ENCODE data around the gene DACT1. TPM values are rescaled to one million over a fixed set of nuclear protein-coding genes. Genes with fewer than 3 reads are reported as not detected.

Gene DACT1
- total and polyA plus RNA-seq, 2 of the 13 experiments (the other 11 are each of a cell fraction or from before 2014, with no cell fraction given) = 0.01 TPM; not detected in 1

- ATAC-seq (no peak), DNase-seq (ENCODE audit: low spot score) (no peak), FAIRE-seq (no peak)
- H3K4me1 ChIP-seq (ENCODE audit: insufficient read depth, low read length) = no peaks in the 10 kb centered on the region
- H2AFZ ChIP-seq (ENCODE audit: low read length) = no peak overlapping the region
- no peaks in the 10 kb centered on the region for H3K79me2 ChIP-seq (ENCODE audit: insufficient read depth, low read length)
- POLR2A ChIA-PET = no interaction called here
- CTCF ChIA-PET (ENCODE audit: low intra/inter-chr PET ratio, low total read pairs) = no interaction called here
- no peak overlapping the region for H3K9ac ChIP-seq (ENCODE audit: insufficient read depth, low read depth, low read length)
- no peaks in the 10 kb centered on the region for H3K9me3 ChIP-seq (ENCODE audit: low read length)
- H3K4me2 ChIP-seq (ENCODE audit: low read depth, low read length) = no peak overlapping the region
- H3K27ac ChIP-seq (ENCODE audit: extremely low read length, insufficient read depth, low read length) = no peak overlapping the region
- H3K36me3 ChIP-seq (replicated peaks in 1 of 2; ENCODE audit: control insufficient read depth in 1 of 2, insufficient read depth in 2 of 2, low read length in 2 of 2) = no peaks in the 10 kb centered on the region
- H3K27me3 ChIP-seq (ENCODE audit: control insufficient read depth in 1 of 2, insufficient read depth in 2 of 2, low read length in 2 of 2) = peaks cover 0 to 12% of the 10 kb centered on the region in 2 experiments; a peak in 1 of 5 replicates
- no peaks in the 10 kb centered on the region for H4K20me1 ChIP-seq (ENCODE audit: insufficient read depth, low read length)
- H3K4me3 ChIP-seq (replicated peaks in 1 of 3; ENCODE audit: insufficient read depth in 1 of 3, low read depth in 2 of 3, low read length in 3 of 3) = no peak overlapping the region
- BruUV-seq (replicated peaks) = no TSS peak
- 0% methylated on average over 1 of the region's 1 CpG for WGBS (ENCODE audit: low lambda C conversion rate)
- intact Hi-C loops (cut with micrococcal nuclease; ENCODE audit: unreplicated experiment) = no loop called here
- TF ChIP-seq KLF9 (CRISPR knock-in tag; IDR thresholded peaks at IDR 0.05; ENCODE audit: low read depth) = no peak
- TF ChIP-seq ZBTB8A (CRISPR knock-in tag; IDR thresholded peaks at IDR 0.05; ENCODE audit: borderline replicate concordance, low read depth) = no peak
- no peak for TF ChIP-seq SRY (CRISPR knock-in tag; IDR thresholded peaks at IDR 0.05)
- TF ChIP-seq ZNF430 (CRISPR knock-in tag; IDR thresholded peaks at IDR 0.05) = no peak
- no peak for TF ChIP-seq ZNF660 (CRISPR knock-in tag; IDR thresholded peaks at IDR 0.05; ENCODE audit: borderline replicate concordance, low read depth)
- no peak for TF ChIP-seq TBX3 (IDR thresholded peaks at IDR 0.05; ENCODE audit: borderline replicate concordance)
- TF ChIP-seq ZBTB26 (CRISPR knock-in tag; IDR thresholded peaks at IDR 0.05; ENCODE audit: borderline replicate concordance) = no peak
- no peak for TF ChIP-seq SPEN (CRISPR knock-in tag; IDR thresholded peaks at IDR 0.05; ENCODE audit: low read depth)
- in situ Hi-C loops (cut with HindIII; ENCODE audit: extremely low pct_ligation_motif_present, low pct_unique_long_range_greater_than_20kb) = no loop called here
Observed at GRCh38 chr14:58677996-58678395, 40.2 kb downstream of the DACT1 start.

- WGBS (ENCODE audit: low lambda C conversion rate) = 11% methylated on average over 4 of the region's 4 CpGs
- in situ Hi-C loops (cut with HindIII; ENCODE audit: extremely low pct_ligation_motif_present, low pct_unique_long_range_greater_than_20kb) = no loop called here
- TF ChIP-seq ZNF431 (CRISPR knock-in tag; IDR thresholded peaks at IDR 0.05; ENCODE audit: borderline replicate concordance, low read depth) (no peak), SP5 (CRISPR knock-in tag; IDR thresholded peaks at IDR 0.05; ENCODE audit: borderline replicate concordance, low read depth) (no peak), CENPX (CRISPR knock-in tag; IDR thresholded peaks at IDR 0.05) (no peak), TEAD3 (CRISPR knock-in tag; optimal IDR thresholded peaks at IDR 0.05; ENCODE audit: borderline replicate concordance) (no peak), HOXD1 (CRISPR knock-in tag; IDR thresholded peaks at IDR 0.05) (no peak), ZNF547 (CRISPR knock-in tag; IDR thresholded peaks at IDR 0.05) (no peak), POLR2A (IDR thresholded peaks at IDR 0.05; ENCODE audit: insufficient read depth in 1 of 2, low read depth in 2 of 2, low read length in 2 of 2) (no peak), KDM5B (CRISPR knock-in tag; IDR thresholded peaks at IDR 0.05; ENCODE audit: borderline replicate concordance) (no peak), ZNF839 (CRISPR knock-in tag; IDR thresholded peaks at IDR 0.05; ENCODE audit: borderline replicate concordance) (no peak), HINFP (CRISPR knock-in tag; IDR thresholded peaks at IDR 0.05; ENCODE audit: low read depth) (no peak), ZBTB20 (CRISPR knock-in tag; IDR thresholded peaks at IDR 0.05; ENCODE audit: borderline replicate concordance, low read depth) (no peak), TBP (CRISPR knock-in tag; IDR thresholded peaks at IDR 0.05) (no peak)
Observed at GRCh38 chr14:58680698-58681097, 42.9 kb downstream of the DACT1 start.

More at GRCh38 chr14:58680698-58681097, 42.9 kb downstream of the DACT1 start:
- no peak for FAIRE-seq
- no peaks in the 10 kb centered on the region for H3K9me3 ChIP-seq (ENCODE audit: low read length)
- DNase-seq (ENCODE audit: low spot score) = no peak
- no peaks in the 10 kb centered on the region for H3K36me3 ChIP-seq (replicated peaks in 1 of 2; ENCODE audit: control insufficient read depth in 1 of 2, insufficient read depth in 2 of 2, low read length in 2 of 2)
- H4K20me1 ChIP-seq (ENCODE audit: insufficient read depth, low read length) = no peaks in the 10 kb centered on the region
- no peaks in the 10 kb centered on the region for H3K4me1 ChIP-seq (ENCODE audit: insufficient read depth, low read length)
- no peak for ATAC-seq
- POLR2A ChIA-PET = no interaction called here
- no peak overlapping the region for H3K9ac ChIP-seq (ENCODE audit: insufficient read depth, low read depth, low read length)
- H3K79me2 ChIP-seq (ENCODE audit: insufficient read depth, low read length) = no peaks in the 10 kb centered on the region
- intact Hi-C loops (cut with micrococcal nuclease; ENCODE audit: unreplicated experiment) = no loop called here
- no peak overlapping the region for H3K4me2 ChIP-seq (ENCODE audit: low read depth, low read length)
- CTCF ChIA-PET (ENCODE audit: low intra/inter-chr PET ratio, low total read pairs) = no interaction called here
- no peak overlapping the region for H2AFZ ChIP-seq (ENCODE audit: low read length)
- BruUV-seq (replicated peaks) = no TSS peak
- H3K27ac ChIP-seq (ENCODE audit: extremely low read length, insufficient read depth, low read length) = no peak overlapping the region
- H3K4me3 ChIP-seq (replicated peaks in 1 of 3; ENCODE audit: insufficient read depth in 1 of 3, low read depth in 2 of 3, low read length in 3 of 3) = no peak overlapping the region
- H3K27me3 ChIP-seq (ENCODE audit: control insufficient read depth in 1 of 2, insufficient read depth in 2 of 2, low read length in 2 of 2) = peaks cover 0 to 12% of the 10 kb centered on the region in 2 experiments; a peak in 1 of 5 replicates

Measured in HepG2 (cell line).